Daoy (cell line): ENCODE results near the gene SMARCD1. TPM values are rescaled to one million over a fixed set of nuclear protein-coding genes. Genes with fewer than 3 reads are reported as not detected.

Source experiments
- DNase-seq: peaks from one replicate; pipeline ENCODE4 v3.0.0-alpha.2; 2015; ENCODE audit warnings: low read depth
- total RNA-seq: library from RNA; depleted of rRNA; stranded (reverse); fragments of >200 nt; shearing (Covaris generic); gene quantifications from 2 replicates; pipeline ENCODE4 v1.2.3, GENCODE V29; 2014

SMARCD1 gene
- total RNA-seq, 1 experiment from 2014 or later = 98.4 TPM

DNA sequence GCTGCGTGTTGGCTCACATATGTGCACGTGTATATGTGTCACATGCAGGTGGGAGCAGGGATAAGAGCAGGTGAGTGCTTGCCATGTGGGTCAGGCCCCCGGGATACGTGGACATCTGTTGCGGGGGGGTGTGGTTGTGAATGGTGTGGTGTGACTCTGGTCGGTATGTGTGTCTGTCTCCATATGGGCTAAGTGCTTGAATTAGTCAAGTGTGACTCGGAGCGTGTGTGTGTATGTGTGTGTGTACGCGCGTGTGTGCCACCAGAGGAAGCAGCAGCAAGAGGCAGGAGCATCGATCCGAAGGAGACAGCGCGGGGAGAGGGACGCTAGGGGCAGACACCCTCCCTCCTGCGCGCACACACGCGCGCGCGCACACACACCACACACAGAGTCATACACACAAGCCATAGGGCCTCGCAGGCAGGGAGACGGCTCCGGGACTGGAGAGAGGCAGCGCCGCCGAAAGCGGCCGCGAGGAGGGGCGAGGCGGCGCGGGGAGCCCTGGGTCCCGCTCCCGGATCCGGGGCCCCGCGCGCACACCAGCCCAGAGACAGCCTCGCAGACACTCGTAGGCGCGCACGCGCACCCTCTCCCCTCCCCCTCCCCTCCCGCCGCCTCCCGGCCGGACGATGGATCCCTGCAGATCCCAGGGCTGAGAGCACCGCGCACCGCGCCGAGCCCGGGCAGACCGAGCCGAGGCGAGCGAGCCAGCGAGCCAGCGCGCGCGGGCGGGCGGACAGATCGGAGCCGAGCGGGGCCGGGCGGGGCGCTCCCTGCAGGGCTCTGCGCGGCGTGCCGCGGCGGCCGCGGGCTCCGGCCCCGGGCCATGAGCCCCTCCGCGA is 27.9 kb upstream of the SMARCD1 start, which contains the start of gene ASIC1:
ASIC1 (plus strand) TSS at position 597 of the 842 bp plus-strand sequence. CDS start 1,171 bp downstream, outside the sequence.
- DNase-seq = peak; percentile 66

GRCh38 chr12:50057896-50058670 is 27.1 kb upstream of the SMARCD1 start:
- DNase-seq = no peak

GRCh38 chr12:50058743-50059312 is 26.3 kb upstream of the SMARCD1 start:
- DNase-seq = no peak

GRCh38 chr12:50059440-50060119 is 25.6 kb upstream of the SMARCD1 start:
- DNase-seq = peak; percentile 79

DNA sequence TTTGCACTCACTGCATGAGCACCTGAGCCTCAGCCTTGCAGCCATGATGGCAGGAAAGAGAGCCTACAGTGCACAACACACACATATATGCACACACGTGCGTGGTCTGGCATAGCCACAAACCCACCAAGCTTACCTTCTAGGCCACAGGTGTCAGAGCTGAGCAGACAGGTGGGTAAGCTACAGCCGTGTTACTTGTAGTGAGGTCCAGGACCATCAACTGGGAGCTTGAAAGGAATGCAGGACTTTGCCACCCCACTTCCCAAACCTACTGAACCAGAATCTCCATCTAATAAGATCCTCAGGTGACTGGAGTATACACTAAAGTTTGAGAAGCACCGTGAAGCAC is 25.0 kb upstream of the SMARCD1 start:
- DNase-seq = no peak

DNA sequence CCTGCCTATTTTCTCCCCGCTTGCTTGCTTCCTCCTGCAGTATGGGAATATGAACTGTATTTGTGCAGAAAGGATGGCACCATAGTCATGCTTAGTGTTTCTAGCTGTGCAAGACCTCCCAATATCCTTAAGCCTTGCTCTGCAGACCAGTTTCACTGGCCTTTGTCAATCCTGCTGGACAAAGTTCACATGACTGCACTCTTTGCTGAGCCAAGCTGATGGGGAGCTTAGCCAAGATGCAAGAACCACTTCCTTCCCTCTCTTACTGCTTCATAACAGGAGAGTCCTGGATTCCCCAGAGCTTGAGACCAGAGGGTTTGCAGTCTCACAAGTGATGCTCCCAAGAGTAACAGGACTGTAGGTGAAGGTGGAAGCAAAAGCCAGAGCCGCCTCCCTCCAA is 24.0 kb upstream of the SMARCD1 start:
- DNase-seq = no peak

DNA sequence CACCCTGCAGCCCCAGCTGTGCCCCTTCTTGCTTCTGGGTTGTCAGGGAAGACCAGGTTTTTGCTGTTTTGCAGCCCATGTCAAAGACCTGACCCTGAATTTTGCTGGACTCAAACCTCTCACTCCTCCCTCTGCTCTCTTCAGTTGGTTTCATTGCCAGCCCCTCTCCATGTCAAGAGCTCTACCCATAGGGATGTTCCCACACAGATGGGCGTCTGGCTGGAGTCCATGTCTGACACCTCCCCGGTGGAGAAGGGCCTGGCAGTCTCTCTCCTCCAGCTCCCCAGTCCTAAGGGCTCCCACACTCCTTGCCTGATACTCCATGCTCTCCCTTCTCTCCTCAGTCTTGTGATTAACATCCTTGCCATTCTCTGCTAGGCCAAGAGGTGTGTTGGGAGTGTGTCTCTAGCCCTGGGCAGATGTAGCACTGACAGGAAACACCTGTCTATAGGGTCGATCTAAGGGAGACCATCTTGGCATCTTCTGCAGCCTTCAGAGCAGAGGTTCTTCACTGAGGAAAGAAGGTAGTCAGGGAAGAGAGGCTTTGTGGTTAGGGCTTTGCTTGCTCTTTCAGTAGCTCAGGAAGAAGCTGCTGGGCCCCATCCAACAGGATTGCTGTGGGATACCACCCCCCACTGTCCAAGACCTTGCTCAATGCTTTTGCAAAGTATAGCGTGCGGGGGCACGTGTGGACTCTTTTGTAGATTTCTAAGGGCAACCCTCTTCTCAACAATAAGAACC is 23.0 kb upstream of the SMARCD1 start:
- DNase-seq = no peak

GRCh38 chr12:50062728-50063460 is 22.2 kb upstream of the SMARCD1 start:
- no peak for DNase-seq

DNA sequence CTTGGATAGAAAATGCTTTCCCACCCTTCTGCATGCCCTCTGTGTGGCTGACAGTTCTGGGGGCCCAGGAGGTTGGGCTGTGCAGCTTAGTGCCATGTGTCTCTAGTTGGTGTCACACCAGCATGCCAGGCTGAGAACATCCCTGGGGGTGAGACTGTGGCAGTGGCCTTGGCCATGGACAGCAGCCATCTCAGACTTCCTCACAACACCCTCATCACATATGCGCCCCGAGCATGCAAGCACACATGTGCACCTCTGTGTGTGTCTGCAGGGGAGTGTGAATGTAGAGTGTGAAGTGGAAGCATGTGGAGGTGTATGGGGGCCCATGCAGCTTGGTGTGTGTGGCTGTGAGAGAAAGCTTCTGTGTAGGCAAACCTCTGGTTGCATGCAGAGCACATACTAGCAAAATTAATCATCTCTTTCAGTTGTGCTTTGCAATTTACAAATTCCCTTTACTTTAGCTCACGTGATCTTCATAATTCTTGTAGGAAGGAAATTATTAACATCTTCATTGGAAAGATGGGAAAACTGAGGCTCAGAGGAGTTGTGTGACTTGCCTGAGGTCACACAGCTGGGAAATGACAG is 19.3 kb upstream of the SMARCD1 start:
- DNase-seq = no peak

GRCh38 chr12:50066402-50066801 is 18.7 kb upstream of the SMARCD1 start:
- peak; percentile 53 for DNase-seq

GRCh38 chr12:50069069-50069468 is 16.1 kb upstream of the SMARCD1 start:
- no peak for DNase-seq

GRCh38 chr12:50069539-50069938 is 15.6 kb upstream of the SMARCD1 start:
- no peak for DNase-seq

DNA sequence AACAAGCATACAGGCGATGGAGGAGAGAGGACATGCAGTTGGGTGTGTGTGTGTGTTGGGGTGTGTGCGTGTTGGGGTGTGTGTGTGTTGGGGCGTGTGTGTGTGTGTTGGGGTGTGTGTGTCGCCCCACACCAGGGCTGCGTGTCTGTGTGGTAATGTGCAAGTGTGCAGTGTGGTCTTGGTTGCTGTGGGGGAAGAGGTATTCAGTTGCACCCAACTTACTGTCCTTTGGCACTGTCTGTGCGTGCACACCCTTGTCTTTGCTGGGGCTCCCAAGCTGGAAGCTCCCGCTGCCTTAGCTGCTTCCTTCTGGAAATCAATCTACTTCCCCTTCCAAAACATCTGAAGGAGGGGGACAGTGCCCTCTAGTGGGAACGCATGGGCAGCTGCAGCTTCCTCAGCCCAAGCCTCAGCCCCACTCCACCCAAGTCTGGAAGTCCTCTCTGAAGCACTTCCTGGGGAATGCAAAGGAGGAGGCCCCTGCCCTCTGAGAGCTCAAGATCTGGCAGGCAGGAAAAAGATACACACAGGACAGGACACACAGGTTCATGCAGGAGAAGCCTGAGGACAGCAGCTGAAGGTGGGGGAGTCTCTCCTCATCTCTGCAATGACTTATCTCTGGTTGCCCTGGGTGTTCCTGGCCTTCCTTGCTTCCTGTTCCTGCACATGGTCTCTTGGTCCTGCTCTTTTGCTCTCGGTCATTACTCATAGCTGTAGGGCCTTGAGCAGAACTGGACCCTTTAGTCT is 14.7 kb upstream of the SMARCD1 start:
- DNase-seq = peak; percentile 83

DNA sequence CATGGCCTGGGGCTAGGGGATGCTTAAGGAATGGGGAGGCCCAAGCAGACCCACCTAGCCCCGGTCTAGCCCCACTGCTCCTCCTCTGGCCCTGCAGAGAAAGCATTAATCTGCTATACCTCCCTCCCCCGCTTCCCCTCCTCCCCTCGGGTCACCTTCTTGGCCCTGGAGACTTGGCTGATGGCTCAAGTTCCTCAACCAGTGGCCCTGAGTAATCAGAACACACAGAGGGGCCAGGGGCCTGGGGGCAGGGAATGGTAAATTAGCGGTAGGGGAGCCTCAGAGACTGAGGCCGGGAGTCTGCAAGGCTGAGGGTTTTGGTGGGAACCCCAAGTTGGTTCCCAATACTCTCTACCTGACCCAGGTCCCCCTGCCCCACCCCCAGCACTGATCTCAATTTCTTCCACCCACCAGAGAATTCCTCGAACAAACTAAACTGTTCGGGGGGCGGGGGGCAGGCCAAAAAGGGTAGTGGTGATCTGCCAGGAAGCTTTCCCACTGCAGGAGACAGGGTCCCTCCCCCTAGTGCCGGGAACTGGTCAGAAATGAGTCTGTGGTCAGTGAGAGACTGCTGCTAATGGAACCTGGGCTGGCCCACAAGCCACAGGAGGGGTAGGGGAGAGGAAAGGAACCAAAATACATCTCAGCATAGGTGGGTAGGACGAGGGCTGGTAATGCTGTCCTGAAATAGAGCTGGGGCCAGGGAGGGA is 12.8 kb upstream of the SMARCD1 start:
- DNase-seq = no peak

DNA sequence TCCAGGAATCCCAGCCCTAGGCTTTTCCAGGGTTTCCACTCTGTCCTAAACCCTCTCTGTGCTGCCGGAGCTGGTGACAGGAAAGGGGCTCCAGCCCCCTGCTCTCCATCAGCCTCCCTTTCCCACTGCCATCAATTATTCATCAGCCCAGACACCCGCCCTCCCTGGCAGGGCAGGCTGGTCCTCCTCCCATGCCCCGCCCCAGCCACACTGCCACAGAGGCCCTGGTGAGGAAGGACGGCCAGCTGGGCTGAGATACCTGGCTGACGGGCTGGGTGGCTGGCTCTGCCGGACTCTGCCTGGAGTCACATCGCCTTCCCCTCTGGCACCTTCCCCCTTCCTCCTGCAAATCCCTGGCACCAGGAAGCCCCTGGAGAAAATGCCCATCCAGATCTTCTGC is 11.9 kb upstream of the SMARCD1 start:
- no peak for DNase-seq

DNA sequence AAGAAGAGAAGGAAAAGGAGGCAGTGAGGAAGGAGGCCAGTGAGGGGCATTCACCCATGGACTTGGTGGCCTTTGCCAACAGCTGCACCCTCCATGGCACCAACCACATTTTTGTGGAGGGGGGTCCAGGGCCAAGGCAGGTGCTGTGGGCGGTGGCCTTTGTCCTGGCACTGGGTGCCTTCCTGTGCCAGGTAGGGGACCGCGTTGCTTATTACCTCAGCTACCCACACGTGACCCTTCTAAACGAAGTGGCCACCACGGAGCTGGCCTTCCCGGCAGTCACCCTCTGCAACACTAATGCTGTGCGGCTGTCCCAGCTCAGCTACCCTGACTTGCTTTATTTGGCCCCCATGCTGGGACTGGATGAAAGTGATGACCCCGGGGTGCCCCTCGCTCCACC is 11.4 kb upstream of the SMARCD1 start:
- no peak for DNase-seq

DNA sequence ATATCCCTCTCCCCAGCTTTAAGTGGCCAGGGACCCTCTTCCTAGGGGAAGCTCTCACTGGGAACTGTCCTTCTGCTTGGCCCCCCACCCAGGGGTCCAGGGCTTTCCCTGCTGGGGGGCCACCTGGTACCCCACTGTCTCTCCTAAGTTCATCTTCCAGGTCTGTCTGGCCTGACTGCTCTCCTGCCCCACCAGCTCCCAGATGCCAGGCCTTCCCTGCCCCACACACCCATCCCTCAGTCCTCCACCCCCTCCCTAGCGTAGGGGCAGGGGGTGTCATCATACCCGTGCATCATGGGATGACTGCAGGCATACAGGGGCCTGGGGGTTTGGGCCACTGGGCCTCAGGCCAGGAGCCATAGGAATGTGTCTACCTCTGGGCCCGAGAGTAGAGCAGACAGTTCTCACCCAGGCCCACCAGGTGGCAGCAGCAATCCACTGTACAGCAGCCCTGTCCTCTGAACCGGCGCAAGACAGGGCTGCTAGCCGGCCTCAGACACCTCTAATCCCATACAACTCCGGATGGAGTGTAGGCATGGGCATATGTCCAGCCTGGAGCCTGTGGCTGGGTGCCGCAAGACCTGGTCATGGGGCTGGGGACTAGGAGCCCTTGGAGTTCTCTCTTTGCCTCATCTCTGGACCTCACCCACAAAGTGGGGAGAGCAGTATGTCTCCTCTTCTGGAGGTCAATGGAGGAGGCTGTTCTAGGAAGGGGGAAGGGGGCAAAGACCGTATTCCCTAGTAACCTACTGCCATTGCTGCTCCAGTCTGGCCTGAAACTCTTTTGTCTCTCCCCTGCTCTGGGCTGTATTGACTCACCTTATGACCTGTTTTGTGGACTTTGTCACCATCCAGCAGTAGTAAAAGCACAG is 10.0 kb upstream of the SMARCD1 start:
- DNase-seq = peak; percentile 85

DNA sequence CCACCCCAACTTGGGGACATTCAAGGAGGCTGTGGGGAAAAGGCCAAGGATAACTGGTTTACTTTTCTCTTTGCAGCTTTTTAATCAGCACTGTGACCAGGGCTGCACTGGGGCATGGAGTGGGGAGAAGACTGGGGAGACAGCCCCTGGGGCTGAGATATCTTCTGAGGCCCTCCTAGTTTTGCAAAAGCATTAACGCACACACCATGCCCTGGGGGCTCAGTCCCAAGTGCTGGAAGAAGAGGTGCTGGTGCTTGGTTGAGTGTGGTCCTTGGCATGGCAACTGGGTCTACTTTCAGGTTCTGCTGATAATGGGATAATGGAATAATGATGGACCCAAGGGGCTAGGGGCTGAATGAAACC is 9.4 kb upstream of the SMARCD1 start:
- no peak for DNase-seq
